ENCODE results near the gene PDE8B.

The PDE8B gene

DNA sequence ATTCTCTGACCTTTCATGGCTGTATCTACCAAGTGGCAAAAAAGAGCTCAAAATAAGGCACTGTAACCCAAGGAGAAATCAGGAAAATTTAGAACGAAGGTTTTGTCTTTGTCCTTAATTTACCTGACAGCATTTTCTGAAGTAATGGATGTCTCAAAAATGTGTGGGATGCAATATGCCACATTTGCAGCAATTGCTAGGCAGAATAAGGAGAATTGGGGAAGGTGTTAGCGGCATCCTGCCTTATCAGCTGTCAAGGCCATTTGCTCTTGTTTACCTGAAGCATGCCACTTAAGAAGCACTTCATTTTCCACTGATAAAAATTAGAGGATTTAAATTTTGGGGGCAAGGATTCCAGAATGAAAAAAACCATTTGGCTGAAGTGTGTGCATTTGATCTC, 39.0 kb downstream of the PDE8B start:
- H3K4me3 ChIP-seq (ENCODE audit: low read length) = no peak overlapping the region
- DNase-seq (ENCODE audit: low read depth) = no peak
- TF ChIP-seq CTCF (conservative IDR thresholded peaks at IDR 0.05; ENCODE audit: low read depth, low read length) = no peak

GRCh38 chr5:77250021-77250420, 39.5 kb downstream of the PDE8B start:
- DNase-seq (ENCODE audit: low read depth) = no peak
- no peak for TF ChIP-seq CTCF (conservative IDR thresholded peaks at IDR 0.05; ENCODE audit: low read depth, low read length)
- H3K4me3 ChIP-seq (ENCODE audit: low read length) = no peak overlapping the region

- no peak for TF ChIP-seq CTCF (conservative IDR thresholded peaks at IDR 0.05; ENCODE audit: low read depth, low read length)
- DNase-seq (ENCODE audit: low read depth) = no peak
- H3K4me3 ChIP-seq (ENCODE audit: low read length) = no peak overlapping the region
Measured at GRCh38 chr5:77251921-77252320, 41.4 kb downstream of the PDE8B start.

- no peak overlapping the region for H3K4me3 ChIP-seq (ENCODE audit: low read length)
- no peak for DNase-seq (ENCODE audit: low read depth)
- TF ChIP-seq CTCF (conservative IDR thresholded peaks at IDR 0.05; ENCODE audit: low read depth, low read length) = no peak
Measured at GRCh38 chr5:77255617-77256016, 45.1 kb downstream of the PDE8B start.

DNA sequence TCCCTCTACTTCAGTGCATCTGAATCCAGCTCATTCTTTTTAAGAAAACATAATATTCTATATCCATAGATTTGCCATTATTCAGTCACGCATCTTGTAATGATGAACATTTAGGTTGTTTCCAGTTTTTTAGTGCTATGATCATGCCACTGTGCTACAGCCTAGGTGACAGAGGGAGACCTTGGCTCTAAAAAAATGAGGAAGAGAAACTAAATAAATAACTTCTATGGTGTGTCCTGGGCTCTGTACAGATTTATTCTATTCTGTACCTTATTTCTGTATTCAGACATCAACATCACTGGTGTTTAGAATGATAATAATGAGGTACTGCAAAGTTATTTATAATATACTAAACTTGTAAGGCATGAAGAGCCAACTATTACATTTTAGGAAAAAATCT, 45.9 kb downstream of the PDE8B start:
- DNase-seq (ENCODE audit: low read depth) = no peak

DNA sequence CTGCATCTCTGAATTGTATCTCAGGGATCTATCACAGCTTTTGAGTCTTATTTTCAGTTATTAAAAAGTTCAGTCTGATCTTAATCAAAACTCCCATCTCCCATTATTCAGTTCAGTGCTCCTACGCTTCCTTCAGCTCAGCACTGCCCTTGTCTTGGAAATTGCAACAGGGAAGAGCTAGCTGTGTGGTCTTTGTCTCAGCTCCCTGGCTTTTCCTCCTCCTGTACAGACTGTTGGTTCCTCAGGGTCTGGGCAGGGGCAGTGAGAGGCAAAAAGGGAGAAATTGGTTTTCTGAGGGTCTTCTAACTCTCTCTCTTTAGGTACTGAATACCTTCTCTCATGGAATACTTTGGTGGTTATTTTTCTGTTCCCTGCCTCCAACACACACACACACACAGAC, 48.2 kb downstream of the PDE8B start:
- H3K4me3 ChIP-seq (ENCODE audit: low read length) = no peak overlapping the region
- TF ChIP-seq CTCF (conservative IDR thresholded peaks at IDR 0.05; ENCODE audit: low read depth, low read length) = no peak
- no peak for DNase-seq (ENCODE audit: low read depth)

More for the DNA sequence above, 45.9 kb downstream of the PDE8B start:
- H3K4me3 ChIP-seq (ENCODE audit: low read length) = no peak overlapping the region
- TF ChIP-seq CTCF (conservative IDR thresholded peaks at IDR 0.05; ENCODE audit: low read depth, low read length) = no peak

DNA sequence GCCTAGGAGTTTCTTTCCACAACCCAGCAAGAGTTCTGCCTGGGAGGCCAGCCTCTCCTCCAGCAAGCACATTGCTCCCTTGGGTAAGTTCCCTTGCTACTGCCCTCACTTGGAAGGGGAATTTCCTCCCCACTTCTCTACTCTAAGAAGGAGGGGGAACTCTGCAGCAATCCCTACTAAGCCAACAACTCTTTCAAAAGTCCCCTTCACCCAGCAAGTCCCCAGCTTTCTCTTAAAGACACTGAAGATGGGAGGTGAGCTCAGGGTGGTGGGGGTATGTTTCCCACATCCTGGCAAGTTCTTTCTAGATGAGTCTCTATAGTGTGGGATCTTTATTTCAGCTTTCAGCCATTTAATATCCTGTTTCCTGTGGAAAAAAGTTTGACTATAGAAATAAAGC, 49.0 kb downstream of the PDE8B start:
- H3K4me3 ChIP-seq (ENCODE audit: low read length) = no peak overlapping the region
- no peak for TF ChIP-seq CTCF (conservative IDR thresholded peaks at IDR 0.05; ENCODE audit: low read depth, low read length)
- DNase-seq (ENCODE audit: low read depth) = no peak
